ENCODE data around the gene SLC25A12.

The SLC25A12 gene

GRCh38 chr2:171882089-171882769 lies 11.8 kb downstream of the SLC25A12 start:
- Histone ChIP-seq H3K4me3 (ENCODE audit: low read length) (no peak overlapping the region), H3K27ac (ENCODE audit: low read depth, low read length) (no peak overlapping the region), H3K4me1 (ENCODE audit: control insufficient read depth, low read length) (no peaks in the 10 kb centered on the region), H3K36me3 (ENCODE audit: control insufficient read depth, low read length) (peaks cover 15% of the 10 kb centered on the region), H3K79me2 (ENCODE audit: control insufficient read depth, low read length) (peaks cover 44% of the 10 kb centered on the region), H3K9me2 (replicated peaks; ENCODE audit: control insufficient read depth, low read length) (no peaks in the 10 kb centered on the region), H3K9me3 (ENCODE audit: control insufficient read depth, insufficient read depth, low read length) (no peaks in the 10 kb centered on the region), H4K20me1 (ENCODE audit: control insufficient read depth, insufficient read depth, low read depth, low read length) (no peaks in the 10 kb centered on the region), H3F3A (ENCODE audit: control insufficient read depth, insufficient read depth) (no peaks in the 10 kb centered on the region), H3K27me3 (ENCODE audit: control insufficient read depth, low read length) (no peaks in the 10 kb centered on the region), H3K4me2 (ENCODE audit: low read length) (no peak overlapping the region)
- TF ChIP-seq EZH2phosphoT487 (IDR thresholded peaks at IDR 0.05; ENCODE audit: borderline replicate concordance, low read length) (no peak), CTCF (IDR thresholded peaks at IDR 0.05; ENCODE audit: low read depth, low read length, poor library complexity, severe bottlenecking) (no peak)

- H3K4me2 ChIP-seq (ENCODE audit: low read length), result no peak overlapping the region
- no peak for TF ChIP-seq CTCF (IDR thresholded peaks at IDR 0.05; ENCODE audit: low read depth, low read length, poor library complexity, severe bottlenecking)
- TF ChIP-seq EZH2phosphoT487 (IDR thresholded peaks at IDR 0.05; ENCODE audit: borderline replicate concordance, low read length), result no peak
- peaks cover 57% of the 10 kb centered on the region for H3K79me2 ChIP-seq (ENCODE audit: control insufficient read depth, low read length)
Observed at GRCh38 chr2:171880774-171881173, 13.3 kb downstream of the SLC25A12 start.

GRCh38 chr2:171879865-171880264 lies 14.2 kb downstream of the SLC25A12 start:
- Histone ChIP-seq H3K4me2 (ENCODE audit: low read length) (no peak overlapping the region), H3K27me3 (ENCODE audit: control insufficient read depth, low read length) (no peaks in the 10 kb centered on the region), H3K9me3 (ENCODE audit: control insufficient read depth, insufficient read depth, low read length) (no peaks in the 10 kb centered on the region), H3K9me2 (replicated peaks; ENCODE audit: control insufficient read depth, low read length) (no peaks in the 10 kb centered on the region), H3K4me3 (ENCODE audit: low read length) (no peak overlapping the region), H3K79me2 (ENCODE audit: control insufficient read depth, low read length) (peaks cover 62% of the 10 kb centered on the region), H3K36me3 (ENCODE audit: control insufficient read depth, low read length) (peaks cover 22% of the 10 kb centered on the region), H3K27ac (ENCODE audit: low read depth, low read length) (no peak overlapping the region), H3K4me1 (ENCODE audit: control insufficient read depth, low read length) (no peaks in the 10 kb centered on the region), H4K20me1 (ENCODE audit: control insufficient read depth, insufficient read depth, low read depth, low read length) (no peaks in the 10 kb centered on the region), H3F3A (ENCODE audit: control insufficient read depth, insufficient read depth) (no peaks in the 10 kb centered on the region)
- TF ChIP-seq CTCF (IDR thresholded peaks at IDR 0.05; ENCODE audit: low read depth, low read length, poor library complexity, severe bottlenecking), result no peak
- TF ChIP-seq EZH2phosphoT487 (IDR thresholded peaks at IDR 0.05; ENCODE audit: borderline replicate concordance, low read length), result no peak

More at GRCh38 chr2:171880774-171881173, 13.3 kb downstream of the SLC25A12 start:
- Histone ChIP-seq H4K20me1 (ENCODE audit: control insufficient read depth, insufficient read depth, low read depth, low read length) (no peaks in the 10 kb centered on the region), H3K36me3 (ENCODE audit: control insufficient read depth, low read length) (peaks cover 16% of the 10 kb centered on the region), H3F3A (ENCODE audit: control insufficient read depth, insufficient read depth) (no peaks in the 10 kb centered on the region), H3K27ac (ENCODE audit: low read depth, low read length) (no peak overlapping the region), H3K9me3 (ENCODE audit: control insufficient read depth, insufficient read depth, low read length) (no peaks in the 10 kb centered on the region), H3K4me3 (ENCODE audit: low read length) (no peak overlapping the region), H3K9me2 (replicated peaks; ENCODE audit: control insufficient read depth, low read length) (no peaks in the 10 kb centered on the region), H3K27me3 (ENCODE audit: control insufficient read depth, low read length) (no peaks in the 10 kb centered on the region), H3K4me1 (ENCODE audit: control insufficient read depth, low read length) (no peaks in the 10 kb centered on the region)
